ENCODE measurements around the gene RAB6A. TPM values are rescaled to one million over a fixed set of nuclear protein-coding genes. Genes with fewer than 3 reads are reported as not detected.
A peak's percentile ranks its signal among the peaks of the same experiment; 100 is the strongest.

RAB6A gene
- total and polyA plus RNA-seq, 10 of the 15 experiments (the other 5 are each of a cell fraction or from before 2014, with no cell fraction given), result 9.8 to 107 (median 34.1) TPM

GRCh38 chr11:73661035-73661628 lies 99.7 kb downstream of the RAB6A start (continued):
- TF ChIP-seq CTCF (IDR thresholded peaks at IDR 0.05 in 2 of 3, conservative IDR thresholded peaks at IDR 0.05 in 1 of 3; ENCODE audit: control insufficient read depth in 2 of 3, extremely low read depth in 1 of 3, insufficient read depth in 1 of 3, low read depth in 3 of 3, low read length in 3 of 3), result peak; percentile 96 to 99 (median 98)
- peak; percentile 16; the same call in 1 of the 2 replicates for TF ChIP-seq CREB1 (IDR thresholded peaks at IDR 0.05; ENCODE audit: low read depth)
- peak; percentile 77 for TF ChIP-seq MLLT1 (IDR thresholded peaks at IDR 0.05)
- peak; percentile 77; the same call in 1 of the 2 replicates for TF ChIP-seq YY1 (IDR thresholded peaks at IDR 0.05; ENCODE audit: low read depth, low read length)
- peak; percentile 98 for TF ChIP-seq RAD21 (IDR thresholded peaks at IDR 0.05; ENCODE audit: insufficient read depth, low read depth, low read length)
- peak; percentile 92 for TF ChIP-seq SMC3 (IDR thresholded peaks at IDR 0.05; ENCODE audit: borderline replicate concordance, low read length)
- 0 out of 2 replicates have a peak, but pooled peaks have one; percentile 21 for TF ChIP-seq STAT1 (conservative IDR thresholded peaks at IDR 0.05)

Data from GM12878 (cell line).